Body of pancreas (tissue), 4 donors: ENCODE results near the gene EBF3.

Source experiments
- POLR2A ChIP-seq, 3 donors: fragments of 450-650 bp; IDR thresholded peaks; one replicate each; pipeline ENCODE4 v1.6.1; 2016; ENCODE audit warnings: antibody characterized with exemption in 3 of 3, mild to moderate bottlenecking in 2 of 3
- TF ChIP-seq, protein P1 (sequence below), 7 experiments: fragments of 450-650 bp in 4 of 7; fragments of 200-600 bp in 3 of 7; sonication (generic) in 3 of 7; IDR thresholded peaks; one replicate each; pipeline ENCODE4 v1.5.1; 2016 to 2019; ENCODE audit warnings: antibody characterized with exemption in 7 of 7

- no peak for TF ChIP-seq POLR2A (IDR thresholded peaks at IDR 0.05)
- TF ChIP-seq, protein P1, sequence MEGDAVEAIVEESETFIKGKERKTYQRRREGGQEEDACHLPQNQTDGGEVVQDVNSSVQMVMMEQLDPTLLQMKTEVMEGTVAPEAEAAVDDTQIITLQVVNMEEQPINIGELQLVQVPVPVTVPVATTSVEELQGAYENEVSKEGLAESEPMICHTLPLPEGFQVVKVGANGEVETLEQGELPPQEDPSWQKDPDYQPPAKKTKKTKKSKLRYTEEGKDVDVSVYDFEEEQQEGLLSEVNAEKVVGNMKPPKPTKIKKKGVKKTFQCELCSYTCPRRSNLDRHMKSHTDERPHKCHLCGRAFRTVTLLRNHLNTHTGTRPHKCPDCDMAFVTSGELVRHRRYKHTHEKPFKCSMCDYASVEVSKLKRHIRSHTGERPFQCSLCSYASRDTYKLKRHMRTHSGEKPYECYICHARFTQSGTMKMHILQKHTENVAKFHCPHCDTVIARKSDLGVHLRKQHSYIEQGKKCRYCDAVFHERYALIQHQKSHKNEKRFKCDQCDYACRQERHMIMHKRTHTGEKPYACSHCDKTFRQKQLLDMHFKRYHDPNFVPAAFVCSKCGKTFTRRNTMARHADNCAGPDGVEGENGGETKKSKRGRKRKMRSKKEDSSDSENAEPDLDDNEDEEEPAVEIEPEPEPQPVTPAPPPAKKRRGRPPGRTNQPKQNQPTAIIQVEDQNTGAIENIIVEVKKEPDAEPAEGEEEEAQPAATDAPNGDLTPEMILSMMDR (IDR thresholded peaks at IDR 0.05), result no peak
Measured at GRCh38 chr10:129843131-129843541, 120.9 kb downstream of the EBF3 start.
